ENCODE results near the gene DPYD.

DNA sequence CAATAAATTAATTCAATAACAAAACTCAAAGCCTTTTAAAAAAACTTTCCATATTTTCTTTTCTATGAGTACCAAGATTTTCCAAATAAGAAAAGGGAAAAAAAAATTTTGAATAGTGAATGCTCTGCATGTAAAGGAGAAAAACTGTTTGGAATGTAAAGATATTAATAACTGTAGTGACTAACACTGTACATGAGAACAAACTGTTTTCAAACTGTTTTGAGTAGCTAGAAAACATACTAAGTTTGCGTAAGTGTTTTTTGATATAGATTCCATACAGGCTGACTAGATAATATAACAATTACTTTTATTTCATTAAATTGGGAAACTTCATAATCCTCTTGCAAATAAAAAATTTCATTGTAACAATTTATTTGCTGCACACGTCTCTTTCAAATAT lies 150.5 kb downstream of the DPYD start:
- TF ChIP-seq POLR2A (IDR thresholded peaks at IDR 0.05) = no peak
- TF ChIP-seq, protein P1, sequence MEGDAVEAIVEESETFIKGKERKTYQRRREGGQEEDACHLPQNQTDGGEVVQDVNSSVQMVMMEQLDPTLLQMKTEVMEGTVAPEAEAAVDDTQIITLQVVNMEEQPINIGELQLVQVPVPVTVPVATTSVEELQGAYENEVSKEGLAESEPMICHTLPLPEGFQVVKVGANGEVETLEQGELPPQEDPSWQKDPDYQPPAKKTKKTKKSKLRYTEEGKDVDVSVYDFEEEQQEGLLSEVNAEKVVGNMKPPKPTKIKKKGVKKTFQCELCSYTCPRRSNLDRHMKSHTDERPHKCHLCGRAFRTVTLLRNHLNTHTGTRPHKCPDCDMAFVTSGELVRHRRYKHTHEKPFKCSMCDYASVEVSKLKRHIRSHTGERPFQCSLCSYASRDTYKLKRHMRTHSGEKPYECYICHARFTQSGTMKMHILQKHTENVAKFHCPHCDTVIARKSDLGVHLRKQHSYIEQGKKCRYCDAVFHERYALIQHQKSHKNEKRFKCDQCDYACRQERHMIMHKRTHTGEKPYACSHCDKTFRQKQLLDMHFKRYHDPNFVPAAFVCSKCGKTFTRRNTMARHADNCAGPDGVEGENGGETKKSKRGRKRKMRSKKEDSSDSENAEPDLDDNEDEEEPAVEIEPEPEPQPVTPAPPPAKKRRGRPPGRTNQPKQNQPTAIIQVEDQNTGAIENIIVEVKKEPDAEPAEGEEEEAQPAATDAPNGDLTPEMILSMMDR (IDR thresholded peaks at IDR 0.05) = no peak

Data from ovary (tissue), 3 donors.